ENCODE measurements around the gene PITX1. TPM values are rescaled to one million over a fixed set of nuclear protein-coding genes. Genes with fewer than 3 reads are reported as not detected.

Gene PITX1
- total RNA-seq, 1 donor from 2014 or later: not detected

GRCh38 chr5:135065306-135066265 is 31.6 kb upstream of the PITX1 start:
- Mint-ChIP-seq H3K27ac (no peak overlapping the region), H3K27me3 (peaks cover 22% of the 10 kb centered on the region), H3K4me1 (no peaks in the 10 kb centered on the region), H3K36me3 (ENCODE audit: low read depth) (no peaks in the 10 kb centered on the region), H3K4me3 (no peak overlapping the region), H3K9me3 (no peaks in the 10 kb centered on the region)
- no peak for DNase-seq
- ChIA-PET POLR2A (no interaction called here), CTCF (no interaction called here)
- intact Hi-C loops (cut with micrococcal nuclease): no loop called here
- ATAC-seq (ENCODE audit: low read depth): no peak
- no peak for TF ChIP-seq CTCF (IDR thresholded peaks at IDR 0.05)

GRCh38 chr5:135064235-135064570 is 30.2 kb upstream of the PITX1 start:
- Mint-ChIP-seq H3K27me3 (peaks cover 31% of the 10 kb centered on the region), H3K36me3 (ENCODE audit: low read depth) (no peaks in the 10 kb centered on the region), H3K4me1 (no peaks in the 10 kb centered on the region), H3K4me3 (no peak overlapping the region), H3K27ac (no peak overlapping the region), H3K9me3 (no peaks in the 10 kb centered on the region)
- TF ChIP-seq CTCF (IDR thresholded peaks at IDR 0.05): no peak
- CTCF ChIA-PET: no interaction called here
- no peak for ATAC-seq (ENCODE audit: low read depth)
- intact Hi-C loops (cut with micrococcal nuclease): no loop called here
- DNase-seq: no peak
- POLR2A ChIA-PET: no interaction called here

GRCh38 chr5:135063511-135064234 is 29.6 kb upstream of the PITX1 start:
- Mint-ChIP-seq H3K36me3 (ENCODE audit: low read depth) (no peaks in the 10 kb centered on the region), H3K27me3 (peaks cover 32% of the 10 kb centered on the region), H3K9me3 (no peaks in the 10 kb centered on the region), H3K4me3 (no peak overlapping the region), H3K4me1 (no peaks in the 10 kb centered on the region), H3K27ac (no peak overlapping the region)
- CTCF ChIA-PET: no interaction called here
- POLR2A ChIA-PET: no interaction called here
- DNase-seq (no peak), ATAC-seq (ENCODE audit: low read depth) (no peak)
- no peak for TF ChIP-seq CTCF (IDR thresholded peaks at IDR 0.05)
- intact Hi-C loops (cut with micrococcal nuclease): no loop called here

- CTCF ChIA-PET: no interaction called here
- peaks cover 32% of the 10 kb centered on the region for H3K27me3 Mint-ChIP-seq
Observed at GRCh38 chr5:135063056-135063445, 29.0 kb upstream of the PITX1 start.

More at GRCh38 chr5:135063056-135063445, 29.0 kb upstream of the PITX1 start:
- no peak for TF ChIP-seq CTCF (IDR thresholded peaks at IDR 0.05)
- H3K4me1 Mint-ChIP-seq: no peaks in the 10 kb centered on the region
- no peaks in the 10 kb centered on the region for H3K9me3 Mint-ChIP-seq
- H3K4me3 Mint-ChIP-seq: no peak overlapping the region
- ATAC-seq (ENCODE audit: low read depth) (no peak), DNase-seq (no peak)
- POLR2A ChIA-PET: no interaction called here
- intact Hi-C loops (cut with micrococcal nuclease): no loop called here
- no peak overlapping the region for H3K27ac Mint-ChIP-seq
- H3K36me3 Mint-ChIP-seq (ENCODE audit: low read depth): no peaks in the 10 kb centered on the region

All from activated B cell treated with CpG ODN at 0.5 μM for 24 hours (primary cell).